NOMO-1 treated with dmso at 0.1 percent for 144 hours (cell line): ENCODE data around the gene C4A.
"Not testable (repeated sequence)": the region's sequence is repeated elsewhere in the genome, so short reads cannot be mapped to it uniquely, and the experiment has no call there.

ENCODE experiments used
- DNase-seq: peaks from one replicate; lab custom pipeline; 2025; ENCODE audit not compliant: unreplicated experiment; lab: John Stamatoyannopoulos, UW

C4A gene

DNA sequence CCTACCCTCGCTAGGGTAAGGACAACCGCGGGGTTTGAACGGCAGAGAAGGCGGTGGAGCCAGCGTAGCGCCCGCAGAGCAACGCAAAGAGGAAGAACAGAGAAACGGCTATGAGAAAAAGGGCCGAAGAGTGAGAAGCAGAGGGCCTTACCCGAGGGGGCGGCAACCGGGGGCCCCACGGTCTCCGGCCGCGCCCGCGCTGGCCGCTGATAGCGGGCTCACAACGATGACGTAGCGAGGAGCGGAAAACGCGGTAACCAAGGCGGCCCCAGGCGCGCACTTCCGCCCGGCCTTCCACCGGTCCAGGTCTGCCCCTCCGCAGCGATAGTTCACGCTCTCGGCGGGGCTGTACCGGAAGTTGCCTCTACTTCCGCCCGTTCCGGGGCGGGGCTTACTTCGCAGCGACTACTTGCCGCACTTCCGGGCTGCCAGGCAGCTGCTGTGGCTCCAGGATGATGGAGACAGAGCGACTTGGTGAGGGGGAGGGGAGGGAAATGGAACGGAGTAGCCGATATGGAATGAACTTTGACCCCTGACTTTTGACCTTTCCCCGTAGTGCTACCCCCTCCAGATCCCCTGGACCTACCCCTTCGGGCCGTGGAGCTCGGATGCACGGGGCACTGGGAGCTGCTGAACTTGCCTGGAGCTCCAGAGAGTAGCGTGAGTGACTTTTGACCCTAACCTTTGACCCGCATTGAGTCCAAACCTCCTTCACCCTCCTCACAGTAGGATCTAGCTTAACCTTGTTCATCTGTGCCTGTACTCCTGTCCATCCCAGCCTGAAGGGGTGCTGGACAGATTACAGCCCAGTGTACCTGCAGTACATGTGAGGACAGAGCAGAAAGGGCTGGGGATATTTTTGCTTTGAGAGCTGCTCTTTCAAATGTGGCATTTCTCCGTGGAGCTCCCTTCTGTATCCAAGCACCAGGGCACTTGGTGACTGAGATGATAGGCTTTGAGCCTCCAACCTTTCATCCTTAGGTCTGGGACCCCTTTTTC is 22.8 kb upstream of the C4A start, which contains the start of the genes NELFE and SKIC2:
Gene NELFE, minus strand, starts transcription at position 231 of the 999 bp plus-strand sequence. CDS start 525 bp downstream, outside the sequence.
Gene SKIC2, plus strand, starts transcription at position 435 of the 999 bp plus-strand sequence. Its CDS starts 18 bp downstream, at position 453.
- peak; percentile 98 for DNase-seq

DNA sequence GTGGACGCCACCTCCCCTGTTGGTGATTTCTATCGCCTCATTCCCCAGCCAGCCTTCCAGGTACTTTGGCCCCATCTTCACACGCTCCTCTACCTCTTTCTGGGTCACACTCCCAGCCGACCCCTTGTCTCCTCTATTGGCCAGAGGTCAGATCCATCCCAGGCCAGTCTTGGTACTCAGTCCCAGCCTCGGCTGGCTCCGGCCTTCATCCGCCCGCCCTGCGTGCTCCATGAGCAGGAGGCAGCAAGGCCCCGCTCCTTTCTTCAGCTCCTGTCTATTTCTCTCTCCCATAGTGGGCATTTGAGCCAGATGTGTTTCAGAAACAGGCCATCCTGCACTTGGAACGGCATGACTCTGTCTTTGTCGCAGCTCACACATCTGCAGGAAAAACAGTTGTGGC is 20.2 kb upstream of the C4A start:
- DNase-seq: no peak

DNA sequence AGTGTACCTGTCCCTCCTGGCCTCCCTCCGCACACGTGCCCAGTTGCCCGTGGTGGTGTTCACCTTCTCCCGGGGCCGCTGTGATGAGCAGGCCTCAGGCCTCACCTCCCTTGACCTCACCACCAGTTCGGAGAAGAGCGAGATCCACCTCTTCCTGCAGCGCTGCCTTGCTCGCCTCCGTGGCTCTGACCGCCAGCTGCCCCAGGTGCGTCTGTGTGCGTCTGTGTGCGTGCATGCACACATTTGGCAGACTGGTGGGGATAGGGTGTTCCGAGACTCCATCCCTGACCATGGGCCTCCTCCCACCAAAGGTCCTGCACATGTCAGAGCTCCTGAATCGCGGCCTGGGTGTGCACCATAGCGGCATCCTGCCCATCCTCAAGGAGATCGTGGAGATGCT is 17.9 kb upstream of the C4A start:
- no peak for DNase-seq

DNA sequence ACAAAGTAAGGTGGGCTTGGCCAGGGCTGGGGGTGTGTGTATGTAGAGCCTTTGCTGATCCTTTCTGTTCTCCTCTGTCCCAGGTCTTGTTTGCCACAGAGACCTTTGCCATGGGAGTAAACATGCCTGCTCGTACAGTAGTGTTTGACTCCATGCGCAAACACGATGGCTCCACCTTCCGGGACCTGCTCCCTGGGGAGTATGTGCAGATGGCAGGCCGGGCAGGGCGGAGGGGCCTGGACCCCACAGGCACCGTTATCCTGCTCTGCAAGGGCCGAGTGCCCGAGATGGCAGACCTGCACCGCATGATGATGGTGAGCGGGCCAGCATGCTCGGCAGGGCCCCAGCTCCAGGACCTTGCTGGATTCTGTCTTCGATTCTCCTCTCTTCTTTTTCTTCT is 16.2 kb upstream of the C4A start:
- no peak for DNase-seq

DNA sequence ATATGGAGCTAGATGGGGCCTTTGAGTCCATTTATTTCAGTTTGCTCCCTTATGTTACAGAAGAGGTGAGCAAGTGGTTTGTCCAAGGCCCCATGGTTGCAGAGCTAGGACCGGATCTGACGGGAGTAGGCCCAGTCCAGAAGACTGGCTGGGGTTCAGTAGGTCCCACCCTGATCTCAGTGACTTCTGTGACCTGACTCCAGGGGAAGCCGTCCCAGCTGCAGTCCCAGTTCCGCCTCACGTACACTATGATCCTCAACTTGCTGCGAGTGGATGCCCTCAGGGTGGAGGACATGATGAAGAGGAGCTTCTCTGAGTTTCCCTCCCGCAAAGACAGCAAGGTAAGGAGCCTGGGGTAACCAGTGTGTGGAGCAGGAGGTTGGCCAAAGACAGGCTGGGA is 15.4 kb upstream of the C4A start:
- DNase-seq: no peak

DNA sequence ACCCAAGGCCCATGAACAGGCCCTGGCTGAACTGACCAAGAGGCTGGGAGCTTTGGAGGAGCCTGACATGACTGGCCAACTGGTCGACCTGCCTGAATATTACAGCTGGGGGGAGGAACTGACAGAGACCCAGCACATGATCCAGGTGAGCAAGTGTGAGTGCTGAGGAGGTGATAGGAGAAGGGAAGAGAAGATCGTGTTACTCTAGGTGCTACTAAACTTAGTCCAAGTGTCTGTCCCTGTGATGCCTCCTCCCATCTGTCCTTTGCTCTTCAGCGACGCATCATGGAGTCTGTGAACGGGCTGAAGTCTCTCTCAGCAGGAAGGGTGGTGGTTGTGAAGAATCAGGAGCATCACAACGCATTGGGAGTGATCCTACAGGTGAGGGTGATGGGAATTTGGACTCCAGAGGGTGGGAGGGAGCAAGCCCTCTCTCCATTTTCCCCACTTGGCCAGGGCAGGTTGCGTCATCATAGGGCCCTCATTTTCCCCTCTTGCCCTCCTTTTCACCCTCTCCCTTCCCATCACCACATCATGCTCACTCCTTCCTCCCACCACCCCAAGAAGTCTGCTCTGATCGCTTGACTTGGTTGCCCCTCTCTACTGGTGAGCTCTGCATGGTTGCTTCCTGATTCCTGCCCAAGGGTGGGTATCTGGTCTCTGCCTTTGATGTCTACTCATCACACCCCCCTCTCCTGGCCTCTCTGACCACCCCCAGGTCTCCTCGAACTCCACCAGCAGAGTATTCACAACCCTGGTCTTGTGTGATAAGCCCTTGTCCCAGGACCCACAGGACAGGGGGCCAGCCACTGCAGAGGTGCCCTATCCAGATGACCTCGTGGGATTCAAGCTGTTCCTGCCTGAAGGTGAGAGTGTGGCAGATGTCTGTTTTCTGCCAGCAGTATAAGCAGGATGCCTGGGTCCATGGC is 14.6 kb upstream of the C4A start:
- no peak for DNase-seq

DNA sequence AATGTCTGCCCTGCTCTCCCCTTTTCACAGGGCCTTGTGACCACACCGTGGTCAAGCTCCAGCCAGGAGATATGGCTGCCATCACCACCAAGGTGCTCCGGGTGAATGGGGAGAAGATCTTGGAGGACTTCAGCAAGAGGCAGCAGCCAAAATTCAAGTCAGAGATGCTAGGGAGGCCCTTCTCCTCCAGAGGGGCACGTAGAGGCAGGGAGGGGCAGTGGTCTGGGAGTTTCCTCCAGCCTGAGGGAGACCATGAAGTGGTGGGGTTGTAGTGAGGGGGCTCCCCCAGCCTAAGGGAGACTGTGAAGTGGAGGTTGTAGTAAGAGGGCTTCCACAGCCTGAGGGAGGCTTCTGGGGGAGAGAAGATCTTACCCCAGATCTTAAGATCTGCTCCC is 13.9 kb upstream of the C4A start:
- no peak for DNase-seq

DNA sequence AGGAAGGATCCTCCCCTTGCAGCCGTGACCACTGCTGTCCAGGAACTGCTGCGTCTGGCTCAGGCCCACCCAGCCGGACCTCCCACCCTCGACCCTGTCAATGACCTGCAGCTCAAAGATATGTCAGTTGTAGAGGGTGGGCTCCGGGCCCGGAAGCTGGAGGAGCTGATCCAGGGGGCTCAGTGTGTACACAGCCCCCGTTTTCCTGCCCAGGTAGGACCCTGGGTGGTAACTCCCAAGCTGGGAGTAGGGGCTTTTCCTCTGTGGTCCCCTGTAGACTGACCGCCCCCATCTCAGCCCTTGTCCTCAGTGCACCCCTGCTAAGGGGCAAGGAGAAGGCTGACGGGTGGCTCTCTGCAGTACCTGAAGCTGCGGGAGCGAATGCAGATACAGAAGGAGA is 13.5 kb upstream of the C4A start:
- DNase-seq: no peak

DNA sequence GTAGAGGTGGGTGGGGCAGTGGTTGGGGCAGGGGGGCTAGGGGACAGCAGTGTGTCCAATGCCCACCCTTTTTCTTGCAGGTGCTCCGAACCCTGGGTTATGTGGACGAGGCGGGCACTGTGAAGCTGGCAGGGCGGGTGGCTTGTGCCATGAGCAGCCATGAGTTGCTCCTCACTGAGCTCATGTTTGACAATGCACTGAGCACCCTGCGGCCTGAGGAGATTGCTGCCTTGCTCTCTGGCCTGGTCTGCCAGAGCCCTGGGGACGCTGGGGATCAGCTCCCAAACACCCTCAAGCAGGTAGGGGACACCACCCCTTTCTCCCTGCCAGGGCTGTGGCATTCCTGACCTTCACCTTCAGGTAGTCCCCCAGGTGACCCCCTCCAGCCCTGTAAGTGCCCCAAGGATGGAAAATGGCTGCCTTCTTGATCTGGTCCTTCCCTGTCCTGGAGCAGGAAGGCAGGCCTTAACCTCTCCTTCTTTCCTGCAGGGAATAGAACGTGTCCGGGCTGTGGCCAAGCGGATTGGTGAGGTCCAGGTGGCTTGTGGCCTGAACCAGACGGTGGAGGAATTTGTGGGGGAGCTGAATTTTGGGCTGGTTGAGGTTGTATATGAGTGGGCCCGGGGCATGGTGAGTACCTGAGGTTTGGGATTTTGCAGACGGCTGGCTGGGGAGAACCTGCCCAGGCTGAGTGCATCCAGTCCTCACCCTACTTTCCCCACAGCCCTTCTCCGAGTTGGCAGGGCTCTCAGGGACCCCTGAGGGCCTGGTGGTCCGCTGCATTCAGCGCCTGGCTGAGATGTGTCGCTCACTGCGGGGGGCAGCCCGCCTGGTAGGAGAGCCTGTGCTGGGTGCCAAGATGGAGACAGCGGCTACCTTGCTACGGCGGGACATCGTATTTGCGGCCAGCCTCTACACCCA is 12.8 kb upstream of the C4A start:
- DNase-seq: no peak

DNA sequence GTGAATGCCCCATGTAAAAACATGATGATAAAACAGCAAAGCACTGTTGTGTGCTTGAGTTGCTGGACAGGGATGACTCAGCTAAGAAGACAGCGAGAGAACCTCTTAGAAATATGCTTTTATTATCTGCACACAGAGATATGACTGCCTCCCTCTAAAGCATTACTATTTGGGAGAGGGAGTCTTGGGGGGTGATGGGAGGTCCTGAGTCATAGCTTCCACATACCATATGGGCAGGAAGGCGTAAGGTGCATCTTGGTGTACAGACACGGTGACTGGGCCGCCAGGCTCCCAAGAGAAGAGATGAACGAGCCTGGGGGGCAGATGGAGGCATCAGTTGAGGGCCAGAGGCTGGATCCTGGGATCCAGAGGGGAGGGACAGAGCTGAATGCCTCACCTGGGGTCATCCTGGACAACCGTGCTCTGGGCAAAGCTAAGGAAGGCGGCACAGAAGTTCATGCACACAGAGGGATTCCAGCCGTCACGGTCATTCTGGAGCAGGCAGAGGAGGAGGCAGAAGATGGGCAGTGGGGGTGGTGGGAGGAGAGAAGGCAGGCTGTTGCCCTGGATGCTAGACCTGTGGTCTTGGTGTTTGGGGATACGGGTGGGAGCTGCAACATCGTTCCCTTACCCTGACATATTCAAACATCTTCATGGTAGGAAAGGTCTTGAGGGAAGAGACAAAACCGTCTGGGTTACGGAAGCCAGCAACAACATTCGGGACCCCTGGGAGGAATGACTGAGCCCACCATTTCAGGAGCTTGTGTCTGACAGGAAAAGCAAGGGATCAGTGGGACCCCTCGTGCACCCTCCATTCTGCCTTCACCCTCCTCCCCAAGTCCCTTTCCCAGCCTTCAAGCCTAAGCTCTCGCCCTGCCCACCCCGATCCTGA is 11.9 kb upstream of the C4A start:
- DNase-seq: no peak

DNA sequence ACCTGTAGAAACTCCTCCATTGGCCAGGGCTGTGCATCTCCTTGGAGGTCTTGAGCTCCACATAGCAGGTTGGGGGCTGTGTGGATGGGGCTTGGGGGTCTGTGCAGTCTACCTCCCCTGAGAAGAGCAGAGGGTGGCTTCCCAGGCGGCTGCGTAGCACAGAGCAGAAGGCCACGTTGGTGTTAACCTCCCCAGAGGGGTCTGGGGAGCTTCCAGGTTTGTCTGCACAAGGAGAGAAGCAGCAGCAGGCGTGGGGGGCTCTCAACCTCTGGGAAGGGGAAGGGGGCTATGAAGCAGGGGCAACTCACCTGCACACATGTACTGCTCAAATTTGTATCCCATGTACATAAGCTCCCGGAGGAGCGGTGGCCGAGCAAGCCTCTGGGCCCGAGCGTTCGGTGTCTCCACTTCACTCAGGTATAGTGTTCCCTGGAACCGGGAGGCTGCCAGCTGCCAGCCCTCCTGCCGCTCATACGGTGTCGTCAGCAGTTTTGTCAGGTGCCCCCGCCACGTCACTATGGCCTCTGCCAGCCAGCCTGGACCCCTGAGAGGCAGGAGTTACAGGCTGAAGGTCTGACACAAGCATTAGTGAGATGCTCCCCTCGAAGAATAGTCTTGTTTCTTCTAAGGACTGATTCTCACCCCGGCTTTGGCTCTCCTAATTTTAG is 11.1 kb upstream of the C4A start:
- DNase-seq: no peak

DNA sequence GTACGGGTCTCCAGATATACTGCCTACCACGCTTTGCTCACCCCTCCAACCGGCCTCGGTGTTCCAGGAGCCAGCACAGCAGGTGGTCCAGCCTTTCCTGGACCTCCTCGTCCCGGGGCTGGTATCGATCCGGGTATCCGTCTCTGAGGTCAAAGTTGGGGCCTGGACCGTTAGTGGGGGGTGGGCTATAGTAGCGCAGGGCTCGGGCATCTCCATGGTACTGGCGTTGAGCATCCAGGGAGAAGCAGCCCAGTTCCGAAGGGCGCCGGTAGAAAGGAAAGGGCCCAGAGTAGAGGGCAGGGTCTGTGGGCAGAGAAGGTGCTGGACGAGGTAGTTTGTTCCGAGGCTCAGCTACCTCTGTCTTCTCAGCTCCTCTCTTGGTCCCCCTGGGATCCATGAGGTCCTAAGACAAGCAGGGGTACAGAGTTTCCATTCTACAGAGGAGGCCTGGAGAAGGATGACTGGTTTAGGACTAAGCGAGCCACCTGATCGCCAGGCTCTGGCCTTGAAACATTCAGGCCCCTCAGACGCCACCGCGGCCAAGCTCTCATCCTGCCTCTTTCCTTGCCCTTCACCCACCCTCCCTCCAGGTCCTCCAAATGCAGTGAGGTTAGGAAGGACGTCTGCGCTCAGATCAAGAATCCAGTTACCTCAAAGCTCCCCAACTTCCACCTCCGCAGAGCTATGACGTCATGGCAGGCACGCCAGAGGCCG is 10.4 kb upstream of the C4A start:
- no peak for DNase-seq

DNA sequence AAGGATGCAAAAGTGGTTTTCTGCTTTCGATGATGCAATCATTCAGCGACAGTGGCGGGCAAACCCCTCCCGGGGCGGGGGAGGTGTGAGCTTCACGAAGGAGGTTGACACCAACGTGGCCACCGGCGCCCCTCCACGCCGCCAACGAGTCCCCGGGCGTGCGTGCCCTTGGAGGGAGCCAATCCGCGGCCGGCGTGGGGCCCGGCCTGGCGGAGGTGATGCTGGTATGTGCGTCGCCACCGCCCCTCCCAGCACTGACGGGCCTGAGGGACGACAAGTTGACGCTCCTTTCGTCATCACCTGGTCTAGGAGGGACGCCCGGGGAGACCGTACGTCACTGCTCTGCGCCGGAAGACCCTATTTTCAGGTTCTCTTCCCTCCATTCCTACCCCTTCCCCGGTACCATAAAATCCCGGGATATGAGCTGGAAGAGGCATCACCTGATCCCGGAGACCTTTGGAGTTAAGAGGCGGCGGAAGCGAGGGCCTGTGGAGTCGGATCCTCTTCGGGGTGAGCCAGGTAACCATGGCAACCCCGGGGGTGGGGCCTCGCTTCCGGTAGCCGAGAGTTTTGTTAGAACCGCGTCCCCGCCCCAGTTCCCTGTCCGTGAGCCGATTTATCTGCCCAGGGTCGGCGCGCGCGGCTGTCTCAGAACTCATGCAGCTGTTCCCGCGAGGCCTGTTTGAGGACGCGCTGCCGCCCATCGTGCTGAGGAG is 9.7 kb upstream of the C4A start, which contains the start of gene DXO:
Gene DXO, minus strand, starts transcription at position 146 of the 716 bp plus-strand sequence. CDS start 463 bp downstream, outside the sequence.
- peak; percentile 95 for DNase-seq

DNA sequence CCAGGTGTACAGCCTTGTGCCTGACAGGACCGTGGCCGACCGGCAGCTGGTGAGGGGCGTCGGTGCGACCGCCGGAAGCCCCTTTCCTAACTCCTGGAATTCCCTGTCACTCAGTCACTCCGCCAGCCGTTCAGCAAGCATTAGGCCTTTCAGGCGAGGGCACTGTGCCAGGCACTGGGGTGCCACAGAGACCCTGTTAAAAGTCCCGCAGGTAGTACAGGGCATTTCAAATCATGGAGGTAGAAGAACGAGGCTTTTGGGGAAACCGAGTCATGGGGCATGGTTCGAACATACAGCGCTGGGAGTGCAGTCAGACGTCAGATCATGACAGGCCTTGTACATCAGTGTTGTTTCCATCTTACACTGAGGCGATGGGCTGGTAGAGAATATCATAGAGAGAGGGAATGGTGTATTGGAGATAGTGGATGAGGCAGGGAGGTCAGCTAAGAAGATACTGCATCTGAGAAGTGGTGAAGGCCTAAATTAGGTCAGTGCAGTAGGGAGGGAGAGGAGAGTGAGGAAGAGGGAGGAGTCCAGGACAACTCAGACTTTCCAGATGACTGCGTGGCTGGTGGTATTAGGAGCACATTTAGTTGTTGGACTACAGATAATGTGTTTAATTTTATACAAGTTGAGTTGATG is 9.0 kb upstream of the C4A start:
- no peak for DNase-seq

DNA sequence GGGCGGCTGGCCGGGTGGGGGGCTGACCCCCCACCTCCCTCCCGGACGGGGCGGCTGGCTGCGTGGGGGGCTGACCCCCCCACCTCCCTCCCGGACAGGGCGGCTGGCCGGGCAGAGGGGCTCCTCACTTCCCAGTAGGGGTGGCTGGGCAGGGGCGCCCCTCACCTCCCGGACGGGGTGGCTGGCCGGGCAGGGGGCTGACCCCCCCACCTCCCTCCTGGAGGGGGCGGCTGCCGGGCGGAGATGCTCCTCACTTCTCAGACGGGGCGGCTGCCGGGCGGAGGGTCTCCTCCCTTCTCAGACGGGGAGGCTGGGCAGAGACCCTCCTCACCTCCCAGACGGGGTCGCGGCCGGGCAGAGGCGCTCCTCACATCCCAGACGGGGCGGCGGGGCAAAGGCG is 5.8 kb upstream of the C4A start:
- not testable (repeated sequence) for DNase-seq

DNA sequence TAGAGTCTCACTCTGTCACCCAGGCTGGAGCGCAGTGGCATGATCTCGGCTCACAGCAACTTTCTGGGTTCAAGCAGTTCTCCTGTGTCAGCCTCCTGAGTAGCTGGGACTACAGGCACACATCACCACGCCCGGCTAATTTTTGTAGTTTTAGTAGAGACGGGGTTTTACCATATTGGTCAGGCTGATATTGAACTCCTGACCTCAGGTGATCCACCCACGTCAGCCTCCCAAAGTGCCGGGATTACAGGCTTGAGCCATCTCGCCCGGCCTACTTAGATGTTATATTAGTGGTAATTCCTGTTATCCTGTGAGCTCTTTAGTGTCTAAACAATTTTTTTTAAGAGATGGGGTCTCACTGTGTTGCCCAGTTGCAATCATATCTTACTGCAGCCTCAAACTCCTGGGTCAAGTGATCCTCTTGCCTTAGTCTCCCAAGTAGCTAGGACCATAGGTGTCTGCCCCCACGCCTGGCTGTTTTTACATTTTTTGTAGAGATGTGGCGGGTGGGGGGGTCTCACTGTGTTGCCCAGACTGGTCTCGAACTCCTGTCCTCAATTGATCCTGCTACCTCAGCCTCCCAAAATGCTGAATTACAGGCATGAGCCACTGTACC is 3.9 kb upstream of the C4A start:
- no peak for DNase-seq

DNA sequence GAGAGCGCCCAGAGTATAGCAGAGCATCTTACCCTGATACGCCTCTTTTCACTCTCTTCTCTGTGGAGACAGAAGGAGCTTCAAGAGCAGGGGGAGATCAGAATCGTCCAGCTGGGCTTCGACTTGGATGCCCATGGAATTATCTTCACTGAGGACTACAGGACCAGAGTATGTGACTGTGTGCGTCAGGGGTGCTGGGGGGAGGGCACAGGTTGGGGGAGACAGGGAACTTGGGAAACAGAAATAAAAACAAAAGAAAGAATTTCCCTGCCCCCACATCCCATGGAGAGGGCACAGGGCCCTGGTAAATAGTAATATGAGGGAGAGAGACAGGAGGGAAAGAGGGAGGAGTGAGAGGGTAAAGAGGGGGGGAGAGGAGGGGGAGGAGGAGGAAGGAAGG is 3.0 kb upstream of the C4A start:
- no peak for DNase-seq
